Fibroblast of mammary gland (primary cell): ENCODE measurements around the gene CCNH.

Experiments used
- DNase-seq: peaks from one replicate; pipeline ENCODE4 v3.0.0-alpha.2; 2010; ENCODE audit warnings: low read depth
- H3K4me3 ChIP-seq: 2 replicates; pipeline ENCODE4 v1.5.1; 2011; ENCODE audit warnings: low read depth, mild to moderate bottlenecking, low read length, moderate library complexity; ENCODE audit not compliant: control insufficient read depth
- TF ChIP-seq, protein P1 (sequence below): conservative IDR thresholded peaks from 2 replicates; pipeline ENCODE4 v1.5.1; 2011; ENCODE audit warnings: low read depth, low read length, inconsistent platforms; ENCODE audit not compliant: control insufficient read depth, insufficient read depth

The CCNH gene

DNA sequence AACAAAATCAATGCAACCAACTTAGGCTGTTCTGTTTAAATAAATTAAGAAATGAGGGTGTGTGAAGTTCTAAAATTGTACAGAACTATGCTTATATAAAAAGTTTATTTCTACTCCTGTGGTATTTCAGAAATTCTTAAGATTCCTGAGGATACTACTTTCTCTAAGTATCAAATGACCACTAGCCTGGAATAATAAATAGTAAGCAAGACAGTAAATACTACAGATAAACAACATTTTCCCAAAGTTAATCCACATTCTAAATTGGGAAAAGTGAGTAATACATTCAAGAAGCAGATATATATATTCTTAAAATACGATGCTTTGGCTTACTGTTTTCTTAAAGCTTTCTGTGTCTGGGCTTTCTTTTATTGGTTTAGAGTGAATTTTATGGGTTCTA lies 29.5 kb downstream of the CCNH start:
- TF ChIP-seq, protein P1, sequence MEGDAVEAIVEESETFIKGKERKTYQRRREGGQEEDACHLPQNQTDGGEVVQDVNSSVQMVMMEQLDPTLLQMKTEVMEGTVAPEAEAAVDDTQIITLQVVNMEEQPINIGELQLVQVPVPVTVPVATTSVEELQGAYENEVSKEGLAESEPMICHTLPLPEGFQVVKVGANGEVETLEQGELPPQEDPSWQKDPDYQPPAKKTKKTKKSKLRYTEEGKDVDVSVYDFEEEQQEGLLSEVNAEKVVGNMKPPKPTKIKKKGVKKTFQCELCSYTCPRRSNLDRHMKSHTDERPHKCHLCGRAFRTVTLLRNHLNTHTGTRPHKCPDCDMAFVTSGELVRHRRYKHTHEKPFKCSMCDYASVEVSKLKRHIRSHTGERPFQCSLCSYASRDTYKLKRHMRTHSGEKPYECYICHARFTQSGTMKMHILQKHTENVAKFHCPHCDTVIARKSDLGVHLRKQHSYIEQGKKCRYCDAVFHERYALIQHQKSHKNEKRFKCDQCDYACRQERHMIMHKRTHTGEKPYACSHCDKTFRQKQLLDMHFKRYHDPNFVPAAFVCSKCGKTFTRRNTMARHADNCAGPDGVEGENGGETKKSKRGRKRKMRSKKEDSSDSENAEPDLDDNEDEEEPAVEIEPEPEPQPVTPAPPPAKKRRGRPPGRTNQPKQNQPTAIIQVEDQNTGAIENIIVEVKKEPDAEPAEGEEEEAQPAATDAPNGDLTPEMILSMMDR, result no peak
- H3K4me3 ChIP-seq, result no peak overlapping the region
- no peak for DNase-seq

DNA sequence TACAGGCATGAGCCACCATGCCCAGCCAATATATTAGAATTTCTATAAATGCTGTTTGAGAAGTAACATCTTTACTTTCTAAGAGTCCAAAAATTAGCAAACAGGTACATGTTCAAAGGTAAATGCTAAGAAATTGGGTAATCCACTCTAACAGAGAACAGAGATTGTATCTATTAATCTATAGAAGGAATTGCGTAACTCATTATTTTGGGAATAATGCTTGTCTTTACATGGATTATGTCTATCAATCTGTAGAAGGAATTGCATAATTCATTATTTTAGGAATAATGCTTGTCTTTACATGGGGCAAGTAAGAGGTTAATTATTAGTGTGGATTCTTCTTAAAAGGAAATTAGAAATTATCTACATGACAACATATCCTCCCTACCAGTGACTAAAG lies 30.5 kb downstream of the CCNH start:
- TF ChIP-seq, protein P1, result no peak

DNA sequence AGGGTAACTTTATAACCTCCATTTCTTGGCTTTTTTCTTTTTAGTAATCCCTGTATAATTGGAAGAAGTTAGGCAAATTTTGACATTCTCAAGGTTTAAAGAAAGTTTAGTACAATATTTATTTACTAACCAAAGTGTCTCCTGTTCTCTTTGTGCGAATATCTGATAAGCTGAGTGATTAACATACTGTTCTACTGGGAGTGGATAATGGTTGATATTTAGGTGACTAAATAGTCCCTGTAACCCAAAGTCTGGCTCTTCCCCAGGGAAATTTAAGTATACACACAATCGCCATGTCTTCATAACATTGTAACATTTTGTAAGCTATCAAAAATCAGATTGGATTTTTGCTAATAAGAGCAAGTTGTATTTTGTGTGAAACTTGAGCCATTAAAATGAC lies 40.0 kb downstream of the CCNH start:
- TF ChIP-seq, protein P1, result no peak
- H3K4me3 ChIP-seq, result no peak overlapping the region
- no peak for DNase-seq

More for the DNA sequence above, 30.5 kb downstream of the CCNH start:
- no peak overlapping the region for H3K4me3 ChIP-seq
- DNase-seq, result no peak

DNA sequence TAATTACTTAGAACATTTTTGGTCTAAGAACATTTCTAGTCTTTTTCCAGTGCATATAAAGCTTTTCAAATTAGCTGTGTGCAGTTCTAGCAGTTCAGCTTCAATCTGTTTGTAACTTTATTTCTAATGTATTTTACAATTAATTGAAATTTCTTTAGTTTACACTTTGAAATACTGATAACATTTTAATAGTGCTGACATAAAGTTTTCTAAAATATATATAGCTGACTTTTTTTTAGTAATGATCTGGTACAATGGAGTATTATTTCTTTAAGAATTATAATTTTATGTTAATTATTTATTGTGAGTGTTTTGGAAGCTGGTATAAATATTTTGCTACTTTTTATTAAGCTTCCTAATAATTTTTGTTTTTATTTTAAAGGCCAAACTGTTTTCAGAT lies 43.3 kb downstream of the CCNH start:
- TF ChIP-seq, protein P1, result no peak
- DNase-seq, result no peak
- H3K4me3 ChIP-seq, result no peak overlapping the region

DNA sequence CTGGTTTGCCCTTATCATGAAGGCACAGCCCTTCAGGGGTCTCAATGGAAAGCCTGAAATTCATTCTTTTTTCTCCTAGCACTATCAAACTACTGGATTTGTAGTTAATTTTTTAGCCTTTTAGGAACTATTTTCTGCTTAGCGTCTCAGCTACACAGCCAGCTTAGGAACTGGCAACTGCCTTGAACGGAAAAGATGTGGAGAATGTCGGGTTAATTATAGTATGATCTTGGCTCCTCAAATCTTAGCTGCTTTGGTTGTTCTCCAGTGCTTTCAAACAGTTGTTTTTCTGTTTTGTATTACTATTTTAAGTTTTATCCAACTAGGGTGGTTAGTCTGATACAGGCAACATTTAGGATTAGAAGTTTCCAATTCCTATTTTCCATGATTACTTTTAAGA lies 44.1 kb downstream of the CCNH start:
- TF ChIP-seq, protein P1, result no peak
- no peak for DNase-seq
- no peak overlapping the region for H3K4me3 ChIP-seq

DNA sequence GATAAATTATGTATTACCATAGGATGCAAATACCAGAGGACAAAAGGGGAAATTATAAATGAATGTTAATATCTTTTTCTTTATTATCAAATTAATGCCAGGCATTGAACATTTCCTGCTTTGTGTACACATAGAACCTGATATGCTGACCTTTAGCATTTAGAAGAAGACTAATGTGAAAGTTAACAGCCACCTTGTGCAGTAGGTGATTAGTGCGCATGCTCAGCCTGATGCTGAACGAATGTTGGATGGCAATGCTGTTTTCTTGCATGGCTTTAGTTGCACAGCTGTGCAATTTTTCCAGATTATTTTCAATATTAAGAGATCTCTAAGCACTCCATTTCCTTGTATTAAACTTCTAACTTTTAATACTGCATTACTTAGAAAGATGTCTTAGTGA lies 45.5 kb downstream of the CCNH start:
- TF ChIP-seq, protein P1, result no peak
- no peak for DNase-seq
- H3K4me3 ChIP-seq, result no peak overlapping the region

DNA sequence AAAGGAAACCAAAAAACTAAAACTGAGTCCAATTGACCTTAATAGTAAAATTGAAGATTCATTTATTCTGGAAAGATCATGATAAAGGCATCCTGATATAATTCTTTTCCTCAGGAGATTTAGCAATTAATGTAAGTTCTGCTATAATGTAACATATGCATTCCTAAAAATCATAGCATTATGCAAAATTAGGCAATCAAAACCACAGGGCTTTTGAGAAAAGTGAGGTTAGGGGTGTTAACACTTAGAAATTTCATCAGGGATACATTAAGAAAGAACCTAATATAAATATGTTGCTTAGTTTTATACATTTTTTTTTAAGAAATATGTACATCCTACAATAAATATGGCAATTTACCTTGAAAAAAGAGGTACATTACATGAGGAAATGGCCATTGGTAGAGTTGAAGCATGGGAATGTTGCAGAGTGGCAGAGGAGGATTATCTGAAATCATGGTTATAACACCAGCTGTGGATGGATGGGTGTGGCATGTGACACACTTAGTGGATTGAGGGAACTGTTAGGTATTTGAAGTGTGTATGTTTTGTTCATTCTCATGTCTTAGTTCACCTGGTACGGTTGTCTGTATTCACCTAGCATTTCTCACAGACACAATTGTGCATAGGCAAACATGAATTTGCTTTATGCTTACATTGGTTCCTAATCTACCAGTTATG lies 51.1 kb downstream of the CCNH start:
- TF ChIP-seq, protein P1, result no peak
- no peak for DNase-seq
- H3K4me3 ChIP-seq, result no peak overlapping the region
